ENCODE measurements around the gene PLPPR1. TPM values are rescaled to one million over a fixed set of nuclear protein-coding genes. Genes with fewer than 3 reads are reported as not detected.

The PLPPR1 gene
- total RNA-seq, 1 donor from 2014 or later = not detected

- intact Hi-C loops (cut with DNase I) = no loop called here
- DNase-seq (ENCODE audit: low spot score) = no peak
Measured at GRCh38 chr9:101362450-101362849, 333.9 kb downstream of the PLPPR1 start.

GRCh38 chr9:101365181-101365580 lies 336.7 kb downstream of the PLPPR1 start:
- no peak for DNase-seq (ENCODE audit: low spot score)
- intact Hi-C loops (cut with DNase I) = no loop called here

- intact Hi-C loops (cut with DNase I) = no loop called here
- no peak for DNase-seq (ENCODE audit: low spot score)
Measured at GRCh38 chr9:101366038-101366756, 337.7 kb downstream of the PLPPR1 start.

GRCh38 chr9:101367323-101367722 lies 338.8 kb downstream of the PLPPR1 start:
- no peak for DNase-seq (ENCODE audit: low spot score)
- intact Hi-C loops (cut with DNase I) = no loop called here

GRCh38 chr9:101369286-101369685 lies 340.8 kb downstream of the PLPPR1 start:
- no peak for DNase-seq (ENCODE audit: low spot score)
- intact Hi-C loops (cut with DNase I) = no loop called here

- no peak for DNase-seq (ENCODE audit: low spot score)
- intact Hi-C loops (cut with DNase I) = no loop called here
Measured at GRCh38 chr9:101369884-101370531, 341.5 kb downstream of the PLPPR1 start.

- intact Hi-C loops (cut with DNase I) = no loop called here
- DNase-seq (ENCODE audit: low spot score) = no peak
Measured at GRCh38 chr9:101371813-101372212, 343.3 kb downstream of the PLPPR1 start.

- intact Hi-C loops (cut with DNase I) = no loop called here
- no peak for DNase-seq (ENCODE audit: low spot score)
Measured at GRCh38 chr9:101372327-101373118, 344.0 kb downstream of the PLPPR1 start.

All from cardiac septum (tissue), 1 donor.